Kidney epithelial cell (primary cell): Measurements from ENCODE around the gene MSH3. TPM values are rescaled to one million over a fixed set of nuclear protein-coding genes. Genes with fewer than 3 reads are reported as not detected.
"Not testable (repeated sequence)": the region's sequence is repeated elsewhere in the genome, so short reads cannot be mapped to it uniquely, and the experiment has no call there.

Source experiments
- DNase-seq: peaks from one replicate; pipeline ENCODE4 v3.0.0-alpha.2; 2010; ENCODE audit warnings: low read depth
- H3K27me3 ChIP-seq: 2 replicates; pipeline ENCODE4 v1.6.0; 2011; ENCODE audit warnings: low read length; ENCODE audit not compliant: control insufficient read depth, insufficient read depth
- H3K36me3 ChIP-seq: 2 replicates; pipeline ENCODE4 v1.5.1; 2011; ENCODE audit warnings: low read length; ENCODE audit not compliant: control insufficient read depth, insufficient read depth
- H3K4me3 ChIP-seq: 2 replicates; pipeline ENCODE4 v1.5.1; 2011; ENCODE audit warnings: low read depth, mild to moderate bottlenecking, control low read depth, low read length
- total RNA-seq: library from RNA; depleted of rRNA; stranded (reverse); fragments of >200 nt; gene quantifications from 2 replicates; pipeline ENCODE4 v1.2.3, GENCODE V29; 2015
- TF ChIP-seq, protein P1 (sequence below): IDR thresholded peaks from 2 replicates; pipeline ENCODE4 v1.5.1; 2011; ENCODE audit warnings: mild to moderate bottlenecking, moderate library complexity, low read length, control low read depth, inconsistent platforms; ENCODE audit not compliant: insufficient read depth, poor library complexity, severe bottlenecking

MSH3 gene
- total RNA-seq, 1 donor from 2014 or later, result 23.5 TPM

DNA sequence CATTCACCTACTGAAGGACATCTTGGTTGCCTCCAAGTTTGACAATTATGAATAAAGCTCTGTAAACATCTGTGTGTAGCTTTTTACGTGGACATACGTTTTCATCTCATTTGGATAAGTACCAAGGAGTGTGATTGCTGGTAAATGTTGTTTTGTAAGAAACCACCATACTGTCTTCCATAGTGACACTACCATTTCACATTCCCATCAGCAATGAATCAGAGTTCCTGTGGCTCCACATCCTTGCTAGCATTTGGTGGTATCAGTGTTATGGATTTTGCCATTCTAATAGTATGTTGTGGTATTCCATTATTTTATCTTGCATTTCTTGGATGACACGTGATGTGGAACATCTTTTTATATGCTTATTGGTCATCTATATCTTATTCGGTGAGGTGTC lies 227.3 kb downstream of the MSH3 start:
- Histone ChIP-seq H3K36me3 (no peaks in the 10 kb centered on the region), H3K4me3 (no peak overlapping the region), H3K27me3 (no peaks in the 10 kb centered on the region)
- no peak for DNase-seq
- TF ChIP-seq, protein P1, sequence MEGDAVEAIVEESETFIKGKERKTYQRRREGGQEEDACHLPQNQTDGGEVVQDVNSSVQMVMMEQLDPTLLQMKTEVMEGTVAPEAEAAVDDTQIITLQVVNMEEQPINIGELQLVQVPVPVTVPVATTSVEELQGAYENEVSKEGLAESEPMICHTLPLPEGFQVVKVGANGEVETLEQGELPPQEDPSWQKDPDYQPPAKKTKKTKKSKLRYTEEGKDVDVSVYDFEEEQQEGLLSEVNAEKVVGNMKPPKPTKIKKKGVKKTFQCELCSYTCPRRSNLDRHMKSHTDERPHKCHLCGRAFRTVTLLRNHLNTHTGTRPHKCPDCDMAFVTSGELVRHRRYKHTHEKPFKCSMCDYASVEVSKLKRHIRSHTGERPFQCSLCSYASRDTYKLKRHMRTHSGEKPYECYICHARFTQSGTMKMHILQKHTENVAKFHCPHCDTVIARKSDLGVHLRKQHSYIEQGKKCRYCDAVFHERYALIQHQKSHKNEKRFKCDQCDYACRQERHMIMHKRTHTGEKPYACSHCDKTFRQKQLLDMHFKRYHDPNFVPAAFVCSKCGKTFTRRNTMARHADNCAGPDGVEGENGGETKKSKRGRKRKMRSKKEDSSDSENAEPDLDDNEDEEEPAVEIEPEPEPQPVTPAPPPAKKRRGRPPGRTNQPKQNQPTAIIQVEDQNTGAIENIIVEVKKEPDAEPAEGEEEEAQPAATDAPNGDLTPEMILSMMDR, result no peak

DNA sequence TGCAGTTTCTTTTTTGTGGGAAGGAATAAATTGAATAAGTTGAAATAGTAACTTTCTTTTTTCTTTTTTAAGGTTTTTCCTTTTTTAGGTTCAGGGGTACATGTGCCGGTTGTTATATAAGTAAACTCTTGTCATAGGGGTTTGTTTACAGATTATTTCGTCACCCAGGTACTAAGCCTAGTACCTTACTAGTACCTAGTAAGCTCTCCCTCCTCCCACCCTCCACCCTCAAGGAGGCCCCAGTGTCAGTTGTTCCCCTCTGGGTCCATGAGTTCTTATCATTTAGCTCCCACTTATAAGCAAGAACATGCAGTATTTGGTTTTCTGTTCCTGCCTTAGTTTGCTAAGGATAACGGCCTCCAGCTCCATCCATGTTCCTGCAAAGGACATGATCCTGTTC lies 228.9 kb downstream of the MSH3 start:
- not testable (repeated sequence) for DNase-seq, H3K4me3 ChIP-seq, H3K27me3 ChIP-seq, H3K36me3 ChIP-seq

DNA sequence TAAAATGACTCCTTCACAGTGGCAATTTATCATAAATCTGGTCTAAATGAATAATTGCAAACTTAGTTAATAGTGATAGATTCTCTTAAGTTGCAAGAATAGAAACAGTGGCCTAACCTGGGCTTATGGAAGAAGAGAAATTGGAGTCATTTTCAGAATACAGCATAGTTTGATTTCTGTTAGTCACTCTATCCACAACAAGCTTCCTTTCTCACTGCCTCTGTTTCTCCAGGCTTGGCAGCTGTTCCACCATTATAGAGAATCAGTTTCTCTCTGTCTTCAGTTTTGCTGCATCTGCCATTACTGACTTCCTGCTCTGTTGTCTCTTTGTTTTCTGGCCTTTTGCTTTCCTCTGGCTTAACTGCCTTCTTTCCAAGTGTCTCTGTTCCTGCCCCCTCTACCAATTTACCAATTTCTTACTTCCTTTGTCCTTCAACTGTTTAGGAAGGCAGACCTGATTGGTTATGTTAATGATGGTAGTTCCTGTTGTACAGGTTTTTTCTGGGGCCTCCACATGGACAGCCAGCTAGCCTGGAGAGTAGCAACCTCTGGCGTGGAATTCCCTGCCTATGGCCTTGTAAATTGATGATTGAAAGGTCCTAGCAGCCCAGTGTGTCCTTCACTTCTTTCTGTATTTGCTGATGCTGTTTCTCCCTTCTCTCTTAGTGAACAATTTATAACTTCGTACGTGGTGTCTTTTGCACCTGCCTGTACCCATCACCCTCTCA lies 229.8 kb downstream of the MSH3 start:
- no peak for DNase-seq
- H3K36me3 ChIP-seq, result no peaks in the 10 kb centered on the region
- no peaks in the 10 kb centered on the region for H3K27me3 ChIP-seq
- TF ChIP-seq, protein P1, result no peak
- no peak overlapping the region for H3K4me3 ChIP-seq

DNA sequence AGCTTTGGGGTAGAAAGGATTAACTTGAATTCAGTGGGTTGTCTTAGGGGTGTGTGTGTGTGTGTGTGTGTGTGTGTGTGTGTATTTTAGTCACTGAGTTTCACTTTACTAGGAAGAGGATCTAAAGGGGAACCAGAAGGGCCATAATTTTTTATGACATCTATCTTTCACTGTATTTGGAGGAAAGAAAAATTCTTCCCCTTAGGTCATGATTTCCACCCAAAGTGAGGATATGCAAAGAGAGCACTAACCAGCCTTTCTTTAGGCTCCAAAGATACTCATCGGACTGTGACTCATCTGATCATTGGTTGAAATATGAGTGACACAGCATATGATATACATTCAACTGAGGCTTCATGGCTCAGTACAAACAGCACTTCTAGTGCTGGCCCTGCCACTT lies 230.5 kb downstream of the MSH3 start:
- Histone ChIP-seq H3K27me3 (no peaks in the 10 kb centered on the region), H3K36me3 (no peaks in the 10 kb centered on the region), H3K4me3 (no peak overlapping the region)
- TF ChIP-seq, protein P1, result no peak
- no peak for DNase-seq

DNA sequence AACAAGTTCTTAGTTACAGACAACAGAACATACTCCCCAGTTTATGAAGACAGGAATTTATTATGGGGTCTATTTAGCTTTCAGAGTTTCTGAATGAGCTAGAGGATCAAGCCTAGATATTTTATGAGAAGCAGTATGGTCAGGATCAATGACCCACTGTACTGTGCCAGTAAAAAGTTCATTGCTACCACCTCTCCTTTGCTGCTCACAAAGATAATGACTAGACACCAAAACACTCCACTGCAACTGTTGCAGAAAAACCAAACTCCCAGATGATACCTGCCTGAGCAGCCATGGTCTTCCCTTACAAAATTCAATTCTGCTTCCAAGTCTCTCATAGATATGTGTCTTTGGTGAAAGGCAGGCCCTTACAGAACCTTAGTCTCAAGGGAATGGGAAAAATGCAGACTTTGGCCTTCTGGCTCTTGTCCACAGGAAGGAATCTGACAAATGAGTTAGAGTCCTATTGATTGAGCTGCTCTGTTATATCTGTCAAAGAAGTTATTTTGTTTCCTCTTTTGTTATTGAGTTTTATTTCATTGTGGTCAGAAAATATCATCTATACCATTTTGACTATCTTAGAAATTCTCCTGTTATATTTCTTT lies 231.0 kb downstream of the MSH3 start:
- no peak overlapping the region for H3K4me3 ChIP-seq
- no peak for DNase-seq
- H3K27me3 ChIP-seq, result no peaks in the 10 kb centered on the region
- H3K36me3 ChIP-seq, result no peaks in the 10 kb centered on the region
- TF ChIP-seq, protein P1, result no peak

DNA sequence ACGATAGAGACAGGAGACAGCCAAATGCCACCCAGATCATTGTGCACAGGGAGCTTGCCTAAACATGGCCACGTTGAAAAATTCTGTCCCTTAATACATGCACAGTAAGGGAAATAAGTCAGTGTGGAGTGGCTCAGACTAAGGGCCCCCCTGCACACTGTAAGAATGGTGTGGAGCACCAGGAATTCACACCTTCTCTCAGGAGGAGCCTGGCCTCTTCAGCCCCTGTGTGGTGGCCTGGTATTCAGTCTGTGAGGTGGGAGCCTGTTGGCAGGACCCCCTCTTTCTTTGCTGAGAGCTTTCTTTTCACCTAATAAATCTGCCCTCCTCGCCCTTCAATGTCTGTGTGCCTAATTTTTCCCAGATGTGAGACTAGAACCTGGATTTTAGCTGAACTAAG lies 239.6 kb downstream of the MSH3 start:
- H3K36me3 ChIP-seq, result peaks cover 2% of the 10 kb centered on the region
- DNase-seq, result no peak
- TF ChIP-seq, protein P1, result no peak
- H3K27me3 ChIP-seq, result no peaks in the 10 kb centered on the region
- H3K4me3 ChIP-seq, result no peak overlapping the region
